Measurements from ENCODE around the gene PGD. TPM values are rescaled to one million over a fixed set of nuclear protein-coding genes. Genes with fewer than 3 reads are reported as not detected.

The PGD gene
- total and polyA plus RNA-seq, 2 of the 13 experiments (the other 11 are each of a cell fraction or from before 2014, with no cell fraction given) = 64.8 to 210 TPM

- TF ChIP-seq NKX3-1 (CRISPR knock-in tag; IDR thresholded peaks at IDR 0.05) = 0 out of 2 replicates have a peak, but pooled peaks have one; percentile 55
- peak; percentile 18; the same call in 1 of the 2 replicates for TF ChIP-seq SNAPC2 (CRISPR knock-in tag; IDR thresholded peaks at IDR 0.05)
- TF ChIP-seq ZNF333 (CRISPR knock-in tag; IDR thresholded peaks at IDR 0.05; ENCODE audit: borderline replicate concordance) = peak; percentile 77; the same call in 1 of the 2 replicates
- no peak for TF ChIP-seq SOX13 (IDR thresholded peaks at IDR 0.05)
- TF ChIP-seq SOX13 (CRISPR knock-in tag; conservative IDR thresholded peaks at IDR 0.05 in 1 of 2, IDR thresholded peaks at IDR 0.05 in 1 of 2) = 0 out of 4 replicates have a peak, but pooled peaks of 1 of the 2 experiments have one; percentile 23
- TF ChIP-seq ZNF484 (CRISPR knock-in tag; IDR thresholded peaks at IDR 0.05; ENCODE audit: borderline replicate concordance, low read depth) = no peak
- peak; percentile 75 for TF ChIP-seq AGO2 (optimal IDR thresholded peaks at IDR 0.05; ENCODE audit: low read depth, low read length)
- TF ChIP-seq CREBL2 (CRISPR knock-in tag; IDR thresholded peaks at IDR 0.05; ENCODE audit: borderline replicate concordance) = no peak
- no peak for TF ChIP-seq ZNF18 (CRISPR knock-in tag; IDR thresholded peaks at IDR 0.05; ENCODE audit: insufficient replicate concordance)
- TF ChIP-seq MEIS2 (CRISPR knock-in tag; IDR thresholded peaks at IDR 0.05) = no peak
- TF ChIP-seq ZNF570 (CRISPR knock-in tag; IDR thresholded peaks at IDR 0.05; ENCODE audit: borderline replicate concordance) = 0 out of 2 replicates have a peak, but pooled peaks have one; percentile 3
- 0 out of 2 replicates have a peak, but pooled peaks have one; percentile 85 for TF ChIP-seq HINFP (CRISPR knock-in tag; IDR thresholded peaks at IDR 0.05; ENCODE audit: low read depth)
- peak; percentile 86 for TF ChIP-seq DNMT1 (CRISPR knock-in tag; IDR thresholded peaks at IDR 0.05)
- no peak for TF ChIP-seq CTCF (CRISPR knock-in tag; IDR thresholded peaks at IDR 0.05)
- TF ChIP-seq ZIK1 (CRISPR knock-in tag; IDR thresholded peaks at IDR 0.05; ENCODE audit: borderline replicate concordance, low read depth) = peak; percentile 1; the same call in 1 of the 2 replicates
- peak; percentile 77; the same call in 1 of the 2 replicates for TF ChIP-seq ZNF598 (CRISPR knock-in tag; IDR thresholded peaks at IDR 0.05; ENCODE audit: borderline replicate concordance)
- TF ChIP-seq TFDP2 (CRISPR knock-in tag; IDR thresholded peaks at IDR 0.05) = no peak
- 0 out of 2 replicates have a peak, but pooled peaks have one; percentile 15 for TF ChIP-seq CCDC6 (CRISPR knock-in tag; IDR thresholded peaks at IDR 0.05)
- no peak for TF ChIP-seq BRCA1 (CRISPR knock-in tag; IDR thresholded peaks at IDR 0.05)
- 0 out of 2 replicates have a peak, but pooled peaks have one; percentile 7 for TF ChIP-seq SRY (CRISPR knock-in tag; IDR thresholded peaks at IDR 0.05)
- 0 out of 2 replicates have a peak, but pooled peaks have one; percentile 6 for TF ChIP-seq ARID3A (IDR thresholded peaks at IDR 0.05; ENCODE audit: low read depth, low read length)
These were observed 558 bp upstream of the PGD start (continued) for GRCh38 chr1:10398278-10398733.
